SK-N-MC (cell line): Measurements from ENCODE around the gene GNAQ.

Experiments
- EZH2 ChIP-seq: fragments of 200-600 bp; sonication (generic); IDR thresholded peaks from one replicate; pipeline ENCODE4 v1.6.1; 2017; ENCODE audit warnings: antibody characterized with exemption
- FOXP2 ChIP-seq: optimal IDR thresholded peaks from 2 replicates; pipeline ENCODE3; 2011; ENCODE audit warnings: mild to moderate bottlenecking, moderate library complexity; ENCODE audit not compliant: insufficient read depth; ENCODE audit errors: extremely low read length, control extremely low read depth
- POLR2AphosphoS5 ChIP-seq: IDR thresholded peaks from 2 replicates; pipeline ENCODE4 v1.6.1; 2012; ENCODE audit warnings: mild to moderate bottlenecking, low read depth, low read length, borderline replicate concordance

- TF ChIP-seq POLR2AphosphoS5 (no peak), EZH2 (no peak), FOXP2 (no peak)
Observed at GRCh38 chr9:78005231-78006002, 26.2 kb downstream of the GNAQ start.
